GM19239 (cell line): ENCODE measurements around the gene ZMYM4.

ENCODE experiments used
- DNase-seq: peaks from one replicate; pipeline ENCODE4 v3.0.0; 2011; ENCODE audit warnings: low spot score; ENCODE audit not compliant: insufficient read length
- FAIRE-seq: peaks from 2 replicates; lab custom pipeline; 2011; peaks lifted over from hg19 to GRCh38; lab: Jason Lieb, UNC

The ZMYM4 gene

DNA sequence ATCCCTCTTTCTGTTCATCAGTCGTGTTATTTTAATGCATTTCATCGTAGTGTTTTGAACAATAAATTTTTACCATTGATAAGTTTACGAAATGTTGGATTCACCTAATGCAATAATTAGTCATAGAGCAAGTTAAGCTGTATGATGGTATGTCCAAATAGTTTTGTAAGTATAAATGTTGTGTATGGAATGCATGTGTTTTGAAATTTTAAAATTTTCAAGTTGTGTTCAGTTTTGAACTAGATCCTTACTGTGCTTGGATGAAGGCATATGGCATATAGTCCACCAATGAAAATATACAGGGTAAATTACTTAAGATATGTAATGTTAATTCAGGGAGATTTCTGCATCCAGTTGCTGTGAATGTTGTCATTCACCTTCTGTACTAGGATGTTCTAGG is 2.3 kb downstream of the ZMYM4 start:
- no peak for DNase-seq
- no peak for FAIRE-seq

DNA sequence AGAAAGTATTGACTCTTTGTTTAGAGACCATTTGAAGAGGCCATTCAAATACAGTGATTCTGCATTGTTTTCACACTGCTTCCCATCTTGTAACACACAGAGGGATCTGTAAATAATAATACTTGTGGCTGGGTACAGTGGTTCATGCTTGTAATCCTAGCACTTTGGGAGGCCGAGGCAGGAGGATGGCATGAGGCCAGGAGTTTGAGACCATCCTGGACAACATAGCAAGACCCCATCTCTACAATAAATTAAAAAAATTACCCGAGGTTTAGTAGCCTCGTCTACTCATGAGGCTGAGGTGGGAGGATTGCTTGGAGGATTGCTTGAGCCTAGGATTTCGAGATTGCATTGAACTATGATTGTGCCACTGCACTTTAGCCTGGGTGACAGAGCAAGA is 5.7 kb downstream of the ZMYM4 start:
- no peak for DNase-seq
- FAIRE-seq: no peak

- no peak for DNase-seq
- FAIRE-seq: no peak
Measured at GRCh38 chr1:35278886-35279554, 10.5 kb downstream of the ZMYM4 start.

DNA sequence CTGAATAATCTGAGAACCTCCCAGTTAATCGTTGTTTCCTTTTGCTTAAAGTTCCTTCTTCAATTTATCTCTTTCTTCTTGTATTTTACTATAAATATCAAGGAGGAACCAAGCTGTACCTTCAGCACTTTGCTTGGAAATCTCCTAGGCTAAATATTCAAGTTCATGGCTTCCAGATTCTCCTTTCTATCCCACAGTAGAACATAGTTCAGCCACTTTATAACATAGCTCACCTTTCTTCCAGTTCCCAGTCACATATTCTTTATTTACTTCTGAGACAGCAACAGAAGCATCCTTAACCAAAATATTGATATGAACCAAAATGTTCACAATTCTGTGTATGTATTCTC is 11.0 kb downstream of the ZMYM4 start:
- no peak for FAIRE-seq
- DNase-seq: no peak

- no peak for DNase-seq
- no peak for FAIRE-seq
Measured at GRCh38 chr1:35280006-35280405, 11.5 kb downstream of the ZMYM4 start.

DNA sequence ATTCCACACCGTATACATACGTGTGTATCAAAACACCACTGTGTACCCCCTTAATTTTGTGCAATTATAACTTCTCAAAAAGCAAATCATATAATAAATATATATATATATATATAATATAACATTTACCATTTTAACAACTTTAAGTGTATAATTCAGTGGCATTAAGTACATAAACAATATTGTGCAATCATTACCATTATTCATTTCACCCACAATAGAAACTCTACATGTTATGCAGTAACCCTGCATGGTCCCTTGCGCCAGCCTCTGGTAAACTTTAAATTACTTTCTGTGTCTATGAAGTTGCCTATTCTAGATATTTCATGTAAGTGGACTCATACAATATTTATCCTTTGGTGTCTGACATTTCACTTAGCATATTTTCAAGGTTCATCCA is 13.1 kb downstream of the ZMYM4 start:
- FAIRE-seq: peak; percentile 31
- DNase-seq: no peak

DNA sequence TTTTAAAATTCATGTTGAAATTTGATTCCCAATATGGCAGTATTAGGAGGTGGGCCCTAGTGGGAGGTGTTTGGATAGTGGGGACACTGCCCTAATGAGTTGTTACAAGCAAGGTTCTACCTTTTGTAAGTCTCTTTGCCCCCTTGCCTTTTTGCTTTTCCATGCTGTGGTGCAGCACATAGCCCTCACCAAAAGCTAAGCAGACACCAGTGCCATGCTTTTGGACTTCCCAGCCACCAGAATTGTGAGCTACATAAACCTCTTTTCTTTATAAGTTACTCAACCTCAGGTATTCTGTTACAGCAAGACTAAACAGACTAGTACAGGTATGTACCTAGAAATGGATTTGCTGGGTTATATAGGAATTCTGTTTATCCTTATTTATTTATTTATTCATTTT is 13.7 kb downstream of the ZMYM4 start:
- no peak for DNase-seq
- no peak for FAIRE-seq

DNA sequence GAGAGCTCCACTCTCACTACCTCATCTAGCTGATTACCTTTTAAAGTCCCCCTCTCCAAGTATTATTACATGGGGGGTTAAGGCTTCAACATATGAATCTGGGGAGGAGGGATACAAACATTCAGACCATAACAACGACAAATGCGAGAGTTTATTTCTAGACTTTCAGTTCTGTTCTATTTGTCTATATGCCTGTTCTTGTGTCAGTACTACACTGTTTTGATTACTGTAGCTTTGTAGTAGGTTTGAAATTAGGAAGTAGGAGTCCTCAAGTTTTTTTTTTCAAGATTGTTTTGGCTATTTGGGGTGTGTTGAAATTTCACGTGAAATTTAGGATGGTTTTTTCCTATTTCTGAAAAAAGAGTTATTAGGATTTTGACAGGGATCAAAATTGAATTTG is 16.3 kb downstream of the ZMYM4 start:
- DNase-seq (no peak), FAIRE-seq (no peak)

DNA sequence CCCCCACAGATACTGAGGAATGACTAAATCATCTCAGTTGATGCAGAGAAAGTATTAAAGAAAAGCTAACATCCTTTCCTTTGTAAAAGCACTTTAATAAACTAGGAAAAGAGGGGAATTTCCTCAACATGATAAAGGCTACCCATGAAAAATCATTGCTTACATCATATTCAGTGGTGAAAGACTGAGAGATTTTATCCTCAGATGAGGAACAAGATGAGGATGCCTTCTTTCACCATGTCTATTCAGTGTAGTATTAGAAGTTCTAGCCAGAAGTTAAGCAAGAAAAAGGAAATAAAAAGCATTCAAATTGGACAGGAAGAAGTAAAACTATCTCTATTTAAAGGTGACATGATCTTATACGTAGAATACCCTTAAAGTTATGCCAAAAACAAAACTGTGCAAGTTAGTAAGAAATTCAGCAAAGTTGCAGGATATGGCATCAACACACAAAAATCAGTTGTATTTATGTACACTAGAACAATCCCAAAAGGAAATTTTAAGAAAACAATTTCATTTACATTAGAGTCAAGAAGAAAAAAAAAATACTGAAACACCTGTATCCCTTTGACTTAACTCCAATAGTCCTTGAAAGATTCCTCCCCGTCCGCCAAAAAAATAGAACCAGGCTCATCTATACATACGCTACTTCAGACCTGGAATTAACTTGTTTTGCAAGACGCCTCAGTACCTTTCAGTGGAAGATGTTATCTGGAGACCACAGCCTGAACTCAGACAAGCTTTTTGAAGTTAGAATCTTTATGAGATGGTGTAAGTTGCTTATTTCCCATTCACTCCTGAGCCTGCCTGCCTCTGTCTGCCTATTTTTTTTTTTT is 17.5 kb downstream of the ZMYM4 start:
- FAIRE-seq (peak; percentile 28), DNase-seq (no peak)

GRCh38 chr1:35287807-35288640 is 19.5 kb downstream of the ZMYM4 start:
- no peak for DNase-seq
- FAIRE-seq: no peak

DNA sequence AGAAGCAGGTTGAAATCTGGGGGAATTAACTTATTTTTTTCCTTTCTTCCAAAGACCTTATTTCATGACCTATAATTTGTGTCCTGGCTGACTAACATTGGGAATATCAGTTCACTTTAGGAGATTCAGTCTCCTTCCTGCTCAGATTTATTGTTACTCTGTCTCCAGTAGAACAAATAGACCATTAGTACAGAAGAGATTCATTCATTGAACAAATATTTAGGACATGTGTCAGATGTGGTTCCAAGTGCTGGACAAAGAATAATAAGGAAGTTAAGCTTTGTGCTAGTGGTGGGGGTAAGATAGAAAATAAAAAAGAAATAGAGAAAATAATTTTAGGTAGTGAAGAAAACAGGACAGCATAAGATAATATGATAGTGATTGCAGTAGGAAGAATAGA is 20.3 kb downstream of the ZMYM4 start:
- FAIRE-seq (no peak), DNase-seq (no peak)

GRCh38 chr1:35290452-35290851 is 21.9 kb downstream of the ZMYM4 start:
- no peak for FAIRE-seq

DNA sequence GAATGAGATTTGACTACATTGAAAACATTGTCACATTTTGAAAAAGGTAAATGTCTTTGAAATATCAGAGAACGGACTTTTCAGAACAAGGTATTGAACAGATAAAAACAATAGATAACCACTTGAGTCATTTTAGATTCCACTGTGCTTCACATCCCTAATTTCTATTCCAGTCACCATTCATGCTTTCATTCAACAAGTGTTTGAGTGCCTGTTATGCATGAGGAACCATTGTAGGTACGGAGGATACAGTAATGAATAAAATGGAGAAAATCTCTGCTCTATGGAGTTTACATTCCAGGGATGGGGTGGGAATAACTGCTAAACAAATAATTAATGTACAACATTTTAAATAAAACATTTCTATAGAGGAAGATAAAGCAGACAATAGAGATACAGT is 26.3 kb downstream of the ZMYM4 start:
- DNase-seq: no peak
- no peak for FAIRE-seq

More at GRCh38 chr1:35290452-35290851, 21.9 kb downstream of the ZMYM4 start:
- DNase-seq: no peak

DNA sequence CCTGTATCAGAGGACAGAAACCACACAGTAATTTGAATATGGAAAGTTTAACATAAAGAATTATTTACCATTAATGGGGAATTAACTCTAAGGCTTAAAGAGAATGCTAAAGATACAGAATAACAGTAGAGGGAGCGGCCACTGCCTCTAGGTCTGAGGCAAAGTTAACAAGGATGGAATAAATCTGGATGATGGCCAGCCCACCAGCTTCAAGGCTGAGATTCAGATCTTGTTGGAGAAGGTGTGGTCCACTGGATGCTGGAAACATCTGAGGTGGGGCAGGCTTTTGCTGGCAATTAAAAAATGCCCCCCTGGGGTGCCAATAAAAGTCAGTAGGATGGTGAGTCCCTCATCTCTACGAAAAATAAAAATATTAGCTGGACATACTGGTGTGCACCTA is 29.4 kb downstream of the ZMYM4 start:
- FAIRE-seq (no peak), DNase-seq (no peak)

DNA sequence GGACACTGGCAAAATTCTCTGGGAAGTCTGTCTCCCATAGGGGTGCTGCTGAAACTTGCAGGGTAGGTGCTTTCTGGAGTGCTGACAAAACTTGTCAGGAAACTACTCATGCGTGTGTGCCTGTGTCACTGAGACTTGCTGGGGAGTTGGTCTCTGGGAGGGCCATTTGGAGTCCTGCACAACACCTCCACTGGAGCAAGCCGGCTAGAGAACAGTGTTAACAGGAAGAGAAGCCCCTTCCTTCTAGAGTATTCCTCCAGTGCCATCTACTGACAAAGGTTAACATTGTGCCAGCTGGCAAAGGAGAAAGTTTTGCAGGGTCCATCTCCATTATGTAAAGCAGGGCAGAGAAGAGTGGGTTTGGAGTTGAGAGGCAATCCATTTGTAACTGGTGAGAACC is 30.0 kb downstream of the ZMYM4 start:
- FAIRE-seq: peak; percentile 84

GRCh38 chr1:35300376-35300775 is 31.9 kb downstream of the ZMYM4 start:
- FAIRE-seq (no peak), DNase-seq (no peak)

More for the DNA sequence above, 30.0 kb downstream of the ZMYM4 start:
- DNase-seq: peak; percentile 40

DNA sequence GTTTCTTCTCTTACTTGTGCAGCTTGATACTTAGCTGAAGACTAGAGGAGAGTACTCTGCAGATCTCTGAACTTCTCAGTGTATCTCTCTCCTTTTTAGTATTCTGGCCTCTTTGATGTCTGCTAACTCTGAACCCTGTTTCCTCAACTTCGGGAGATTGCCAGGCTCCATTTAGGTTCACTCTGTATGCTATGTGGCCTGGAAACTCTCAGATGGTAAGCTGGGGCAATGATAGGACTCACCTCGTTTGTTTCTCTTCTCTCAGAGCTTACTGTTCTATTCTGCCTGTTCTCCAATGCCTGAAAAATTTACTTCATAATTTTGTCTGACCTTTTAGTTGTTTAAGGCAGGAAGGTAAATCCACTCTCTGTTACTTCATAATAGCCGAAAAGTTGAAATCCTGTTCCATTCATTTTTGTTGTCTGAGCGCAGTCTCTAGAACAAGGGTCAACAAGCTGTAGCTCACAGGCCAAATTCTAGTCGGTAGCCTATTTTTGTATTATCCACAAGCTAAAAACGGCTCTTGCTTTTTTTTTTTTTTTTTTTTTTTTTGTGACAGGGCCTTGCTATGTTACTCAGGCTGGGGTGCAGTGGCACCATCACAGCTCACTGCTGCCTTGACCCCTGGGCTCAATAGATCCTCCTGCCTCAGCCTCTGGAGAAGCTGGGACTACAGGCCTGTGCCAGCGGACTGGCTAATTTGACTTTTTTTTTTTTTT is 33.3 kb downstream of the ZMYM4 start:
- DNase-seq: no peak
- no peak for FAIRE-seq

GRCh38 chr1:35305383-35305782 is 36.9 kb downstream of the ZMYM4 start:
- DNase-seq: no peak
- FAIRE-seq: no peak

DNA sequence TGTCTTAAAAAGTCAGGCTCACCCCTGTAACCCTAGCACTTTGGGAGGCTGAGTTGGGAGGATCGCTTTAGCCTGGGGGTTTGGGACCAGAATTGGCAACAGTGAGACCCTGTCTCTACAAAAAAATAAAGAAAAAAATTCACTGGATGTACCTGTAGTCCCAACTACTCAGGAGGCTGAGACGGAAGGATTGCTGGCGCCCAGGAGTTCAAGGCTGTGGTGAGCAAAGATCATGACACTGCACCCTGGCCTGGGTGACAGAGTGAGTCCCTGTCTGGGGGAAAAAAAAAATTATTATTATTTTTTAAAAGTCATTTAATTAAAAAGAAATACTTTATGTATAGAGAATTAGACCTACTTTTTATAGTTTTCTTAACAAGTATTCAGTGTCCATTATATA is 47.1 kb downstream of the ZMYM4 start:
- FAIRE-seq (no peak), DNase-seq (no peak)

DNA sequence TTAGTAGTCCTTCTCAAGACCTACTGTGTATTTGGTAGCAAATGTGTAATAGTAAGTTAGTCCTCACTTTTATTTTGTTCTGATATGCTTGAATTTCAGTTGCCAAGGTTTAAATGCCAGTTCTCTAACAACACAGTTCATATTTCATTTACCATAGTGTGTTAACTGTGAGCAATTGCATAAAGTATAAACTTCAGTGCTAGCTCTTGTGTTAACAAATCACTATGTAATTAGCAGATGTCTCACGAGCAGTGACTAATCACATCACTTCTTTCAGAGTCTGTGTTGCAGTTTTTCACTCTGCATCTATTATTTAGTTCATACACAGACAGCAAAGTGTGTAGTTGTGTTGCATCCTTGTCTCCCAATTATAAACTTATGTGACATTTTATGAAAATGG is 47.8 kb downstream of the ZMYM4 start:
- DNase-seq (no peak), FAIRE-seq (no peak)
